Caco-2 (cell line): Measurements from ENCODE around the gene HDAC4. TPM values are rescaled to one million over a fixed set of nuclear protein-coding genes. Genes with fewer than 3 reads are reported as not detected.

Source experiments
- BruUV-seq: library from RNA; stranded (reverse); fragments of 400-500 nt; replicated peaks from 2 replicates; lab custom pipeline; 2021; lab: Mats Ljungman, UMichigan
- CTCF ChIA-PET: fragments of 300-600 bp; sonication (Branson Sonifier 250); formaldehyde crosslinking; loops from one replicate; lab custom pipeline; 2022; ENCODE audit warnings: antibody characterized with exemption; lab: Charles Lee
- POLR2A ChIA-PET: fragments of 300-600 bp; sonication (Branson Sonifier 250); formaldehyde crosslinking; loops from one replicate; lab custom pipeline; 2022; ENCODE audit warnings: antibody characterized with exemption; lab: Charles Lee
- DNase-seq, 2 experiments: peaks; one replicate each; pipeline versions ENCODE4 v3.0.0 to v3.0.0-alpha.2; 2020 to 2022
- H3K27me3 ChIP-seq: replicated peaks from 2 replicates; pipeline ENCODE4 v1.6.0; 2011; ENCODE audit warnings: low read length; ENCODE audit not compliant: control insufficient read depth, insufficient read depth
- H3K36me3 ChIP-seq: 2 replicates; pipeline ENCODE4 v1.5.1; 2011; ENCODE audit warnings: low read length; ENCODE audit not compliant: control insufficient read depth, insufficient read depth
- H3K4me1 ChIP-seq: fragments of 250-450 bp; sonication (Bioruptor Pico); 2 replicates; pipeline ENCODE4 v1.5.1; 2020; ENCODE audit warnings: mild to moderate bottlenecking
- H3K4me3 ChIP-seq: 2 replicates; pipeline ENCODE4 v1.5.1; 2011; ENCODE audit warnings: low read depth, mild to moderate bottlenecking, control low read depth, low read length
- H3K9me3 ChIP-seq: fragments of 250-450 bp; sonication (Bioruptor Pico); 2 replicates; pipeline ENCODE4 v1.5.1; 2020; ENCODE audit warnings: mild to moderate bottlenecking, moderate library complexity
- H3K27ac Mint-ChIP-seq: one replicate; pipeline ENCODE4 v1.8.0; 2022; ENCODE audit warnings: mixed read lengths; ENCODE audit not compliant: unreplicated experiment
- H3K27me3 Mint-ChIP-seq: one replicate; pipeline ENCODE4 v1.8.0; 2022; ENCODE audit warnings: mixed read lengths; ENCODE audit not compliant: insufficient read depth, unreplicated experiment
- H3K36me3 Mint-ChIP-seq: one replicate; pipeline ENCODE4 v1.8.0; 2022; ENCODE audit warnings: mild to moderate bottlenecking, mixed read lengths; ENCODE audit not compliant: insufficient read depth, unreplicated experiment
- H3K4me1 Mint-ChIP-seq: one replicate; pipeline ENCODE4 v1.8.0; 2022; ENCODE audit warnings: low read depth, mixed read lengths; ENCODE audit not compliant: unreplicated experiment
- H3K4me3 Mint-ChIP-seq: one replicate; pipeline ENCODE4 v1.8.0; 2022; ENCODE audit warnings: mild to moderate bottlenecking, moderate library complexity, mixed read lengths; ENCODE audit not compliant: unreplicated experiment
- H3K9me3 Mint-ChIP-seq: one replicate; pipeline ENCODE4 v1.8.0; 2022; ENCODE audit warnings: mixed read lengths; ENCODE audit not compliant: unreplicated experiment
- intact Hi-C: fragments of 100-400 bp; cut with micrococcal nuclease; formaldehyde crosslinking; loops from one replicate; pipeline ENCODE4 v1.10.0; 2022; ENCODE audit not compliant: unreplicated experiment
- total RNA-seq: library from RNA; stranded (reverse); gene quantifications from 2 replicates; pipeline ENCODE4 v1.2.3, GENCODE V29; 2022
- TF ChIP-seq, protein P1 (sequence below), 2 experiments: fragments of 200-600 bp in 1 of 2; IDR thresholded peaks; 1 replicate in 1 of 2; 2 replicates in 1 of 2; pipeline versions ENCODE4 v1.5.1 to v1.8.0; 2011 to 2022; ENCODE audit warnings: antibody characterized with exemption in 1 of 2, control low read depth in 1 of 2, inconsistent platforms in 1 of 2, low read depth in 1 of 2, low read length in 1 of 2, mild to moderate bottlenecking in 1 of 2, moderate library complexity in 1 of 2; ENCODE audit not compliant: insufficient read depth in 1 of 2, severe bottlenecking in 1 of 2, unreplicated experiment in 1 of 2

Gene HDAC4
- total RNA-seq, 1 experiment from 2014 or later: 15.5 TPM

GRCh38 chr2:239181074-239181902 lies 219.5 kb downstream of the HDAC4 start:
- intact Hi-C loops: no loop called here
- TF ChIP-seq, protein P1, sequence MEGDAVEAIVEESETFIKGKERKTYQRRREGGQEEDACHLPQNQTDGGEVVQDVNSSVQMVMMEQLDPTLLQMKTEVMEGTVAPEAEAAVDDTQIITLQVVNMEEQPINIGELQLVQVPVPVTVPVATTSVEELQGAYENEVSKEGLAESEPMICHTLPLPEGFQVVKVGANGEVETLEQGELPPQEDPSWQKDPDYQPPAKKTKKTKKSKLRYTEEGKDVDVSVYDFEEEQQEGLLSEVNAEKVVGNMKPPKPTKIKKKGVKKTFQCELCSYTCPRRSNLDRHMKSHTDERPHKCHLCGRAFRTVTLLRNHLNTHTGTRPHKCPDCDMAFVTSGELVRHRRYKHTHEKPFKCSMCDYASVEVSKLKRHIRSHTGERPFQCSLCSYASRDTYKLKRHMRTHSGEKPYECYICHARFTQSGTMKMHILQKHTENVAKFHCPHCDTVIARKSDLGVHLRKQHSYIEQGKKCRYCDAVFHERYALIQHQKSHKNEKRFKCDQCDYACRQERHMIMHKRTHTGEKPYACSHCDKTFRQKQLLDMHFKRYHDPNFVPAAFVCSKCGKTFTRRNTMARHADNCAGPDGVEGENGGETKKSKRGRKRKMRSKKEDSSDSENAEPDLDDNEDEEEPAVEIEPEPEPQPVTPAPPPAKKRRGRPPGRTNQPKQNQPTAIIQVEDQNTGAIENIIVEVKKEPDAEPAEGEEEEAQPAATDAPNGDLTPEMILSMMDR (IDR thresholded peaks at IDR 0.05; ENCODE audit: insufficient read depth in 1 of 2, low read depth in 1 of 2, low read length in 1 of 2, severe bottlenecking in 1 of 2, unreplicated experiment in 1 of 2): no peak
- no peaks in the 10 kb centered on the region for H3K4me1 Mint-ChIP-seq
- no peaks in the 10 kb centered on the region for H3K9me3 ChIP-seq
- no peaks in the 10 kb centered on the region for H3K36me3 ChIP-seq
- ChIA-PET POLR2A (no interaction called here), CTCF (no interaction called here)
- no peaks in the 10 kb centered on the region for H3K27me3 ChIP-seq
- peaks cover 7% of the 10 kb centered on the region for H3K9me3 Mint-ChIP-seq
- H3K27ac Mint-ChIP-seq: no peak overlapping the region
- no peak overlapping the region for H3K4me3 Mint-ChIP-seq
- no TSS peak for BruUV-seq
- H3K27me3 Mint-ChIP-seq: no peaks in the 10 kb centered on the region
- no peak overlapping the region for H3K4me3 ChIP-seq
- no peaks in the 10 kb centered on the region for H3K4me1 ChIP-seq
- DNase-seq: no peak
- peaks cover 6% of the 10 kb centered on the region for H3K36me3 Mint-ChIP-seq

GRCh38 chr2:239180526-239181073 lies 220.2 kb downstream of the HDAC4 start:
- peaks cover 7% of the 10 kb centered on the region for H3K9me3 Mint-ChIP-seq
- no peaks in the 10 kb centered on the region for H3K9me3 ChIP-seq
- no TSS peak for BruUV-seq
- ChIA-PET POLR2A (no interaction called here), CTCF (no interaction called here)
- H3K4me3 ChIP-seq: no peak overlapping the region
- H3K4me1 ChIP-seq: no peaks in the 10 kb centered on the region
- no peak overlapping the region for H3K27ac Mint-ChIP-seq
- no peaks in the 10 kb centered on the region for H3K36me3 ChIP-seq
- H3K4me1 Mint-ChIP-seq: no peaks in the 10 kb centered on the region
- DNase-seq: no peak
- no peaks in the 10 kb centered on the region for H3K27me3 ChIP-seq
- peaks cover 6% of the 10 kb centered on the region for H3K36me3 Mint-ChIP-seq
- no peaks in the 10 kb centered on the region for H3K27me3 Mint-ChIP-seq
- no peak overlapping the region for H3K4me3 Mint-ChIP-seq
- TF ChIP-seq, protein P1 (IDR thresholded peaks at IDR 0.05; ENCODE audit: insufficient read depth in 1 of 2, low read depth in 1 of 2, low read length in 1 of 2, severe bottlenecking in 1 of 2, unreplicated experiment in 1 of 2): no peak
- intact Hi-C loops: no loop called here

GRCh38 chr2:239179851-239180371 lies 220.9 kb downstream of the HDAC4 start:
- no peak for DNase-seq
- Histone ChIP-seq H3K4me1 (no peaks in the 10 kb centered on the region), H3K36me3 (no peaks in the 10 kb centered on the region), H3K4me3 (no peak overlapping the region), H3K27me3 (no peaks in the 10 kb centered on the region), H3K9me3 (no peaks in the 10 kb centered on the region)
- peaks cover 7% of the 10 kb centered on the region for H3K9me3 Mint-ChIP-seq
- TF ChIP-seq, protein P1 (IDR thresholded peaks at IDR 0.05; ENCODE audit: insufficient read depth in 1 of 2, low read depth in 1 of 2, low read length in 1 of 2, severe bottlenecking in 1 of 2, unreplicated experiment in 1 of 2): no peak
- H3K36me3 Mint-ChIP-seq: peaks cover 6% of the 10 kb centered on the region
- ChIA-PET POLR2A (no interaction called here), CTCF (no interaction called here)
- intact Hi-C loops: no loop called here
- no TSS peak for BruUV-seq
- H3K4me1 Mint-ChIP-seq: no peaks in the 10 kb centered on the region
- H3K27ac Mint-ChIP-seq: no peak overlapping the region
- H3K4me3 Mint-ChIP-seq: no peak overlapping the region
- no peaks in the 10 kb centered on the region for H3K27me3 Mint-ChIP-seq
